Stimulated activated effector memory CD8-positive, alpha-beta T cell treated with anti-CD3 and anti-CD28 coated beads, Interleukin-12 subunit alpha, Interleukin-12 subunit beta, amount 100 ng/mL, for 72 hours (primary cell): Measurements from ENCODE around the gene MRPL50.

Experiments used
- ATAC-seq: fragments of 150-1000 bp; cut with Tn5 transposase; 2 replicates; pipeline ENCODE4 v1.10.0; 2021
- DNase-seq, 2 donors: peaks; one replicate each; pipeline ENCODE4 v3.0.0; 2021 to 2022; ENCODE audit warnings: low spot score in 2 of 2
- H3K27ac Mint-ChIP-seq: one replicate; pipeline ENCODE4 v1.8.0; 2022; ENCODE audit warnings: mild to moderate bottlenecking, mixed read lengths
- H3K36me3 Mint-ChIP-seq: one replicate; pipeline ENCODE4 v1.8.0; 2022; ENCODE audit warnings: mild to moderate bottlenecking, mixed read lengths
- H3K4me1 Mint-ChIP-seq: one replicate; pipeline ENCODE4 v1.8.0; 2022; ENCODE audit warnings: mixed read lengths
- H3K4me3 Mint-ChIP-seq: one replicate; pipeline ENCODE4 v1.8.0; 2022; ENCODE audit warnings: mild to moderate bottlenecking, mixed read lengths
- H3K9me3 Mint-ChIP-seq: one replicate; pipeline ENCODE4 v1.8.0; 2022; ENCODE audit warnings: mixed read lengths

The MRPL50 gene

GRCh38 chr9:101398068-101398929, at the start of gene MRPL50, which contains the start of gene ZNF189:
MRPL50 (minus strand) TSS chr9:101398618; CDS start chr9:101398592, 26 bp downstream.
ZNF189 (plus strand) TSS chr9:101398851; CDS start chr9:101399157, 306 bp downstream.
- H3K4me1 Mint-ChIP-seq: peaks cover 59% of the 10 kb centered on the region
- peak; percentile 83 to 93 for DNase-seq
- H3K27ac Mint-ChIP-seq: peak within 1 kb of the TSS; percentile 96
- H3K9me3 Mint-ChIP-seq: no peaks in the 10 kb centered on the region
- ATAC-seq: peak; percentile 98
- H3K4me3 Mint-ChIP-seq: peak within 1 kb of the TSS; percentile 89
- H3K36me3 Mint-ChIP-seq: peaks cover 72% of the 10 kb centered on the region

- Mint-ChIP-seq H3K27ac (no peak overlapping the region), H3K9me3 (no peaks in the 10 kb centered on the region), H3K4me1 (peaks cover 14% of the 10 kb centered on the region), H3K36me3 (no peaks in the 10 kb centered on the region), H3K4me3 (no peak overlapping the region)
- no peak for ATAC-seq
- DNase-seq: no peak
Measured at GRCh38 chr9:101446732-101447131, 48.3 kb upstream of the MRPL50 start.

- DNase-seq (no peak), ATAC-seq (no peak)
- Mint-ChIP-seq H3K4me3 (no peak overlapping the region), H3K9me3 (no peaks in the 10 kb centered on the region), H3K4me1 (peaks cover 14% of the 10 kb centered on the region), H3K27ac (no peak overlapping the region), H3K36me3 (no peaks in the 10 kb centered on the region)
Measured at GRCh38 chr9:101445353-101446029, 47.1 kb upstream of the MRPL50 start.

- H3K36me3 Mint-ChIP-seq: no peaks in the 10 kb centered on the region
- no peak for DNase-seq
- no peak overlapping the region for H3K27ac Mint-ChIP-seq
- no peak for ATAC-seq
- H3K4me1 Mint-ChIP-seq: peaks cover 2% of the 10 kb centered on the region
- no peaks in the 10 kb centered on the region for H3K9me3 Mint-ChIP-seq
- no peak overlapping the region for H3K4me3 Mint-ChIP-seq
Measured at GRCh38 chr9:101443364-101443771, 45.0 kb upstream of the MRPL50 start.

- Mint-ChIP-seq H3K4me1 (no peaks in the 10 kb centered on the region), H3K36me3 (no peaks in the 10 kb centered on the region), H3K9me3 (no peaks in the 10 kb centered on the region), H3K27ac (no peak overlapping the region), H3K4me3 (no peak overlapping the region)
- DNase-seq (no peak), ATAC-seq (no peak)
Measured at GRCh38 chr9:101442736-101443135, 44.3 kb upstream of the MRPL50 start.

- ATAC-seq (no peak), DNase-seq (no peak)
- Mint-ChIP-seq H3K27ac (no peak overlapping the region), H3K9me3 (no peaks in the 10 kb centered on the region), H3K36me3 (no peaks in the 10 kb centered on the region), H3K4me1 (no peaks in the 10 kb centered on the region), H3K4me3 (no peak overlapping the region)
Measured at GRCh38 chr9:101442318-101442717, 43.9 kb upstream of the MRPL50 start.

- ATAC-seq (no peak), DNase-seq (no peak)
- H3K27ac Mint-ChIP-seq: no peak overlapping the region
- H3K4me1 Mint-ChIP-seq: no peaks in the 10 kb centered on the region
- no peak overlapping the region for H3K4me3 Mint-ChIP-seq
- no peaks in the 10 kb centered on the region for H3K36me3 Mint-ChIP-seq
- no peaks in the 10 kb centered on the region for H3K9me3 Mint-ChIP-seq
Measured at GRCh38 chr9:101440714-101441230, 42.4 kb upstream of the MRPL50 start.

- Mint-ChIP-seq H3K27ac (no peak overlapping the region), H3K4me3 (no peak overlapping the region), H3K36me3 (no peaks in the 10 kb centered on the region), H3K9me3 (no peaks in the 10 kb centered on the region), H3K4me1 (no peaks in the 10 kb centered on the region)
- ATAC-seq (no peak), DNase-seq (no peak)
Measured at GRCh38 chr9:101438523-101438922, 40.1 kb upstream of the MRPL50 start.

GRCh38 chr9:101437806-101438232, 39.4 kb upstream of the MRPL50 start:
- Mint-ChIP-seq H3K4me3 (no peak overlapping the region), H3K27ac (no peak overlapping the region), H3K36me3 (no peaks in the 10 kb centered on the region), H3K9me3 (no peaks in the 10 kb centered on the region), H3K4me1 (no peaks in the 10 kb centered on the region)
- DNase-seq (no peak), ATAC-seq (no peak)

GRCh38 chr9:101435601-101436079, 37.2 kb upstream of the MRPL50 start, which contains the start of gene ALDOB:
ALDOB (minus strand) TSS chr9:101435774; CDS start chr9:101430887, 4,887 bp downstream.
- Mint-ChIP-seq H3K9me3 (no peaks in the 10 kb centered on the region), H3K4me1 (no peaks in the 10 kb centered on the region), H3K27ac (no peak within 1 kb of the TSS), H3K4me3 (no peak within 1 kb of the TSS), H3K36me3 (no peaks in the 10 kb centered on the region)
- DNase-seq: no peak
- no peak for ATAC-seq

GRCh38 chr9:101434998-101435397, 36.6 kb upstream of the MRPL50 start:
- no peak overlapping the region for H3K4me3 Mint-ChIP-seq
- H3K9me3 Mint-ChIP-seq: no peaks in the 10 kb centered on the region
- ATAC-seq: no peak
- H3K36me3 Mint-ChIP-seq: no peaks in the 10 kb centered on the region
- no peak for DNase-seq
- H3K4me1 Mint-ChIP-seq: no peaks in the 10 kb centered on the region
- no peak overlapping the region for H3K27ac Mint-ChIP-seq

GRCh38 chr9:101433229-101433628, 34.8 kb upstream of the MRPL50 start:
- Mint-ChIP-seq H3K27ac (no peak overlapping the region), H3K36me3 (no peaks in the 10 kb centered on the region), H3K4me3 (no peak overlapping the region), H3K9me3 (no peaks in the 10 kb centered on the region), H3K4me1 (no peaks in the 10 kb centered on the region)
- DNase-seq (no peak), ATAC-seq (no peak)

GRCh38 chr9:101432740-101433139, 34.3 kb upstream of the MRPL50 start:
- no peak overlapping the region for H3K27ac Mint-ChIP-seq
- no peaks in the 10 kb centered on the region for H3K9me3 Mint-ChIP-seq
- H3K4me1 Mint-ChIP-seq: no peaks in the 10 kb centered on the region
- no peak for DNase-seq
- ATAC-seq: no peak
- no peak overlapping the region for H3K4me3 Mint-ChIP-seq
- no peaks in the 10 kb centered on the region for H3K36me3 Mint-ChIP-seq

GRCh38 chr9:101432171-101432570, 33.8 kb upstream of the MRPL50 start:
- Mint-ChIP-seq H3K4me1 (no peaks in the 10 kb centered on the region), H3K36me3 (no peaks in the 10 kb centered on the region), H3K4me3 (no peak overlapping the region), H3K27ac (no peak overlapping the region), H3K9me3 (no peaks in the 10 kb centered on the region)
- DNase-seq: no peak
- ATAC-seq: no peak

- H3K27ac Mint-ChIP-seq: no peak overlapping the region
- DNase-seq: no peak
- no peak for ATAC-seq
Measured at GRCh38 chr9:101429736-101430135, 31.3 kb upstream of the MRPL50 start.

More at GRCh38 chr9:101429736-101430135, 31.3 kb upstream of the MRPL50 start:
- H3K9me3 Mint-ChIP-seq: no peaks in the 10 kb centered on the region
- H3K4me3 Mint-ChIP-seq: no peak overlapping the region
- no peaks in the 10 kb centered on the region for H3K4me1 Mint-ChIP-seq
- H3K36me3 Mint-ChIP-seq: no peaks in the 10 kb centered on the region
